GM21526 (cell line): ENCODE data around the gene CATSPER4.

Experiments
- ATAC-seq: cut with Tn5 transposase; IDR thresholded peaks from one replicate; pipeline ENCODE4 v1.9.1; 2021; ENCODE audit warnings: moderate library complexity; ENCODE audit not compliant: unreplicated experiment, low FRiP score

CATSPER4 gene

DNA sequence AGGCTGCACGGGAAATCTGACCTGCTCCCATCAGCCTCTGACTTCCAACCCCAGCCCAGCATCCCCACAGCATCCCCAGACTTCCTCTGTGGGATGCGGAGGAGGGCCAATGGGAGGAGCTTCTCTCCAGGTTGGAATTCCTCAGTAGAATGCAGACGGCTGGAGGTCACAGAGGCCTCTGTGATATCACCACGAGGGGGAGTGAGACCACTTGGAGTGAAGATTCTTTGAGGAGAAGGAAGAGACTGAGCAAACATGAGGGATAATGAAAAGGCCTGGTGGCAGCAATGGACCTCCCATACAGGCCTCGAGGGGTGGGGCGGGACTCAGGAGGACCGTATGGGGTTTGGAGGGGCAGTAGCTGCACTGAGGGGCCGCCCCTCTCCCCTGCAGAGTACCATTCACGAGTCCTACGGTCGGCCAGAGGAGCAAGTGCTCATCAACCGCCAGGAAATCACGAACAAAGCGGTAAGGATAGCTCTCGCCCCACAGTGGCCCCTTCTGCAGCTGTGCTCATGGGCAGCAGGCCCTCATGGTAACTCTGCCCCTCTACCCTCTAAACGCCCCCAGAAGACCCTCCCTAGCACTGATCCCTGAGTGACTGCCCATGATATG lies at the start of gene CATSPER4:
Gene CATSPER4, plus strand, starts transcription at position 230 of the 615 bp plus-strand sequence. Its CDS starts 26 bp downstream, at position 256.
- ATAC-seq = no peak

DNA sequence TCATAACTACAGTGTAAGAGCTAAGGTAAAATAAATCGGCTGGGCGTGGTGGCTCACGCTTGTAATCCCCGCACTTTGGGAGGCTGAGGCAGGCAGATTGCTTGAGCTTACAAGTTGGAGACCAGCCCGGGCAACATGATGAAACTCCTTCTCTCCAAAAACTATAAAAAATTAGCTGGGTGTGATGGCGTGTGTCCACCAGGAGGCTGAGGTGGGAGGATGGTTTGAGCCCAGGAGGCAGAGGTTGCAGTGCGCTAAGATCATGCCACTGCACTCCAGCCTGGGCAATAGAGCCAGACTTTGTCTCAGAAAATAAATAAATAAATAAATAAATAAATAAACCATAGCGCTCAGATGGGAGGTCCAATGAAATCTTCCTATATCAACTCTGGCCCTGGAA lies 48.2 kb upstream of the CATSPER4 start:
- ATAC-seq = no peak

DNA sequence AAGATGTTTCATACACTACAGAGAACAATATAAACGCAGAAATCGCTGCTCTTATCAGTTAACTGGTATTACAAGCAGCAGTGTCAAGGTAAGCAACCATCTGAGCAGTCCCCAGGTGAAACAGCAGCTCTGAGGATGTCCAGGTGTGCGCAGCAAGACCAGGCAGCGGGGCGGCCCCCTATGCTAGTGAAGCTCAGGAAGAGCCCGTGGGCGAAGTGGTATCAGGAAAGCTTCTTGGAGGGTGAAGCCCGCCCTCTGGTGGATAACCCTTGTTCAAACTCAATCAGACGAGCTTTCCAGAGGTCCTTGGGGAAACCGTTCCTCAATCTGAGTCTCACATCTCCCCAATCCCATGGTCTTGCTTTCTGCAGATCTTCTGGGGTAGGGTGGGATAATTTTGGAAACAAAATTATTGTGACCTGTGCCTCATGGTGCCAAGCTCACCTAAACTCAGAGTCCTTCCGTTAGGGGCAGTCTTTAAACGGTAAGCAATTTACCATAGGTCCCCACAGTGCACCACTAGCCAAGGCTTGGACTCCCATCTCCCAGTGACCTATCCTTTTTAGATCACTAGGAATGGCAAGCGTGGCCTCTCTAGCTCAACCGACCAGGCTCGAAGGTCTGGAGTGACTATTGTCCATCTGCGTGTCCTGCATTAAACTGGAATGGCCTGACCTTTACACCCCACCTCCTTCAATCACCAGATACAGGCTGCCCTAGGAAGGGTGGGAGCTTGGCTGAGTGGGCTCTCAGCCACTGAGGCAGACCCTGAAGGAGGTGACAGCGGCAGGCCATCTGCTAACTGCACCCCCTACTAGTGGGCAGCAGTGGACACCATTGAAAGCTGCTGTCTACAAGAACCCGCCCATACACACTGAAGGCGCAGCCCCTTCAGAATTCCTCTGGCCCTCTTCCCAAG lies 45.1 kb upstream of the CATSPER4 start:
- ATAC-seq = no peak

DNA sequence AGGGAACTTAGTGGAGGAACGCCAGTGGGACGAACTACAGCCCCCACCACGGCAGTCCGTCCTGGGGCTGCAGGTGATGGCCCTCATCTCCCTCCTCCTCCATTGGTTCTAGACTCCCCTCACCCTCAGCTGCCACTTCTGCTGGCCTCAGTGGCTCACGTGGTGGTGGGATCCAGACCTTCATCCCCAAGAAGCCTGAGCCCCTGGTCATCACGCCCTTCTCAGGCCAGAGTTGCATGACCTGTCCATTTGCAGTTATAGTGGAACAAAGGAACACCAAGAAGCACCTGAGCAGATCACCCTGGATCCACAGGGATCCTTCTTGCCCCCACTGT lies 44.5 kb upstream of the CATSPER4 start:
- no peak for ATAC-seq

DNA sequence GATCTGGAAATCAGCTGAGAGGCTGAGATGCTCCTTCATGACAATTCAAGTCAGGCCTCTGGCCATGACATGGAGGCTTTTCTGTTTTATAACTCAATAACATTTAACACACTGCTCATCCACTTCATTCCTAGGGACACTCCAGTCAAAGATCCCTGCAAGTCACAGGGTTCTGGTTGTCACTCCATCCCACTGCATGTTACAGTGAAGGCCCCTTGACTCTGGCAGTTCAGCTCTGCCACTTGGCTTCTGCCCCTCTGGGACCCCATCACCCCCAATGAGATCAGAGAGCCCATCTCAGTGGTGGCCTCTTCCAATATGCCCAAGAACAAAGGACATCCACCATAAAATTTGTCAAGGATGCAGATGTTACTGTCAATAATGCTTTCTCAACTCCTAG lies 41.5 kb upstream of the CATSPER4 start:
- no peak for ATAC-seq

DNA sequence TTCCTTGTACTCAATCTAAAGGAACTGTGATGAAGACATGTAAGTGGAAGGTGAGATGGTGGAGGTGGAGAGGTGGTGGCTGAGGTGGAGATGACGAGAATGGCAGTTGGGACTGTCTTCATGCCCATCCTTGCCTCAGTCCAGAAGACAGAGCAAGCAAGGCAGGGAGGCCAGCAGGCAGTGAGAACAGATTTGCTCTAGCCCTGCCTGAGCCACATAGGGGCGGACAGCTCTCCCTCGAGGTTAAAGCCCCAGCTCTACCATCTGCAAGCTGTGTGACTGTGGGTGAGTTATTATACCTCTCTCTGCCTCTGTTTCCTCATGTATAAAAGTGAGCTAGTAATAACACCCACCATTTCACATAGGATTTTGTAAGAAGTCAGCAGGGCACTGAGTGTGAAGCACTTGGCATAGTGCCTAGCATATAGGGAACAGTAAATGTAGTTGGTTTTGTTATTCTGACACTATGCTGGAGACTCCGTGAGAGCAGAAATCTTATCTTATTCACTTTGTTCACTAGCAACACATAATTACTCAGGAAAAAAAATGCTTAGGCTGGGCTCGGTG lies 36.4 kb upstream of the CATSPER4 start:
- no peak for ATAC-seq

DNA sequence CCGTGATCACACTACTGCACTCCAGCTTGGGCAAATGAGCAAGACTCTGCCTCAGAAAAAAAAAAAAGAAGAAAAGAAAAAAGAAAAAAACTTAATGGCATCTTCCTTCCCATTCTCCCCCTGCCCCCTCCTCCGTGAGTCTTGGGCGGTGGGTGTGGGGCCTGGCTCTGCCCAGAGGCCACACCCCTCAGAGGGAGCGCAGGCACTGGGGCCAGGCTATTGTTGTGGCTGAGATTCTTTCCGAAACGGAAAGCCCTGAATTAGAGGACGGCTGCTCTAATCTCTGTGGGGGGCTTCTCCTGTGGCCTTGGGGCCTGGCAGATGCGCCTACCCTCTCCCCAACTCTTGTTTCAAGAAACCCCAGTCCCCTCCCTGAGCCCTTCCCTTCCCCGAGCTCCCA lies 35.7 kb upstream of the CATSPER4 start:
- ATAC-seq = no peak

DNA sequence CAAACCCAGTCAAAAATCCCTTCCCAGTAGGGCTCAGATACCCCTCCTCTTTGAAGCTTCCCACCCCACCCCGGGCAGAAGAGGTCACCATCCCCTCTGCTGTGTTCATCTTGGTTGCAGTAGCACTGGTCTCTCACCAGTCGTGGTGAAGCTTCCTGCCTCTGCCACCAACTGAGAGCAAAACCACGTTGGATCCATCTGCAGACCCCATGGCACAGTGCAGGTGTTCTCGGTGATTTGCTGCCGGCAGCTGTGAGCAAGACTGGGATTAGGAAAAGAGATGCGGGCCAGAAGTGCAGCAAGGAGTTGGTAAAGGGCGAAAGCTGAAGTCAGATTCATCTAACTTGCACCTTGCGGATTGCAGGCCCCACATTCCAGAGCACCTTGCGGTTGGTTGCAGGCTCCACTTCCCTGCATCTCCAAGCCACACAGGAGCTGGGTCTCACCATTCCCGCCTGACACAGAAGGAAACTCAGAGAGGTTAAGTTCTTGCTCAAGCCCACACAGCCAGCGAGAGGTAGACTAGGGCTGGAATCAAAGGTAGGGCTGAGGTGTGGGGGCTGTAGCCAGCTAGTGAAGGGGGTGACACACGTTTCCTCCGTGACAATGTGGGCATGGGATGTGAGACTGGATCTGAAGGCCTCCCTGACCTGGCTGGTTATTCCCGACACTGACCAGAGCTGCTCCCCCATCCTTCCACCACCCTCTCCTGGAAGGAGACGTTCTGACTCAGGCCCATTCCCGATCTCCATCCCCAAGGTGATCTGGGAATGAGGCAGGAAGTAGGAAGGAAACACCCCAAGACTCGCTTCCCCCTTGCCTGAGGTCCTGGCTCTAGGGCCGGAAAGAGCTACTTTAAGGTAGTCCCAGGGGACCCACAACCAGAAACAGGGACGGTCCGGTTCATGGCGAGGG lies 34.8 kb upstream of the CATSPER4 start:
- ATAC-seq = no peak

DNA sequence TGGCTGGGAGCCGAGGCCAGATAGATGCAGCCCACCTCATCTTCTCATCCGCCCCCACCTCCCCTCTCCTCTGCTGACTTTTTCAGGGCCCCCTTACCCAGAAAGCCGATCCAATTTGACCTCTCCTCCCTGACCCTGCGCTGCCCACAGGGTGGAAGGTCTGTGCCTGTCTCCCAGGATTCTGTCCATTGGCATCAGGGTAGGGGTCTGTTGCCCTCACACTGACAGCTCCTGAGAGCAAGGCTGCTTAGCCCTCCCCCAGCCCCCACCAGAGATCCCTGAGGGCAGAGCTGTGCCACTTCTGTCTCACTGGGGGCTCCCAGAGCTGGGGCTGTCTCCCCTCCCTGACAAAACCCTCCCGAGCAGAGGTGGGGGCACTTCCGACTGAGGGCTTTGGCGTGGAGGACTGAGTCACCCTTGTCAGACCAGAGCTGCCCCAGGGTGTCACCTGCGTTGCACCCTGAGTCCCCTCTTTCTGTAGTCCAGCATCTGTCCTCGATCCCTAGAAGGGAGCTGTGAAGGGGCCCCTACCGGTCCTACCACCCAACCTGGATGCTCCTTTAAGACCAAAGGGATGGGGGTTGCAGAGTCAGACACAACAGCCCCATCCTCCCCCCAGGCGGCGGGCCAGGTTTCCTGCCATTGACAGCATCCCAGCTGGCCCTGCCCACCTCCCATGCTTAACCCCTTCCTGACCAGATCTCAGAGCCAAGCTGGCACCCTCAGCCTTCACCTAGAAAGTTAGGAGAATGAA lies 33.9 kb upstream of the CATSPER4 start:
- ATAC-seq = no peak

DNA sequence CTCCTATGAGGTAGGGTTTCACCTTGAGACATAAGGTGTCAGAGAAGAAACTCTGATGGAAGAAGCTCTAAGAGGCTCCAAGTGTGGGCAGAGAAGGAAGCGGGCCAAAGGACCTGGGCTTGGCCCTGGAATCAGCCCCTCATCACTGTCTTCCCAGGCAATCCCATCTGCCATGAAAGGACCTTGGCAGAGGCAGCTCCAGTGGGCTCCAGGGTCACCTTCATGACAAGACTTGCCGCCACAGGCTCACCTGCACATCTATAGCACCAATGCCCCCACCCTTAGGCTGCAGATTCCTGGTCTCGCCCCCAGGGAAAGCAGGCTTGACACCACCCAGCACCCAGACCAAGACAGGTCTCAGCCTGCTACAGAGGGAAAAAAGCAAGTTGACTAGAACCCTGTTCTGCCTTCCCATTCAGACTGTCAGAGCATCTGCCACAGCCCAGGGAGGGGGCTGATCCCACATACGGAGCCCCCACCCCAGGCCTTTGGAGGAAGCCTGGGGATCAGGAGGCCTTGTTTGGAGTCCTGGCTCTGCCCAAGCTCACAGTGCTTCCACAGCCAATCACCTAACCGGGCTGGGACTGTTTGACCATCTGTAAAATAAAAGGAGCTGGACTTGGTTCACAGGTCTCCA lies 32.0 kb upstream of the CATSPER4 start:
- no peak for ATAC-seq

DNA sequence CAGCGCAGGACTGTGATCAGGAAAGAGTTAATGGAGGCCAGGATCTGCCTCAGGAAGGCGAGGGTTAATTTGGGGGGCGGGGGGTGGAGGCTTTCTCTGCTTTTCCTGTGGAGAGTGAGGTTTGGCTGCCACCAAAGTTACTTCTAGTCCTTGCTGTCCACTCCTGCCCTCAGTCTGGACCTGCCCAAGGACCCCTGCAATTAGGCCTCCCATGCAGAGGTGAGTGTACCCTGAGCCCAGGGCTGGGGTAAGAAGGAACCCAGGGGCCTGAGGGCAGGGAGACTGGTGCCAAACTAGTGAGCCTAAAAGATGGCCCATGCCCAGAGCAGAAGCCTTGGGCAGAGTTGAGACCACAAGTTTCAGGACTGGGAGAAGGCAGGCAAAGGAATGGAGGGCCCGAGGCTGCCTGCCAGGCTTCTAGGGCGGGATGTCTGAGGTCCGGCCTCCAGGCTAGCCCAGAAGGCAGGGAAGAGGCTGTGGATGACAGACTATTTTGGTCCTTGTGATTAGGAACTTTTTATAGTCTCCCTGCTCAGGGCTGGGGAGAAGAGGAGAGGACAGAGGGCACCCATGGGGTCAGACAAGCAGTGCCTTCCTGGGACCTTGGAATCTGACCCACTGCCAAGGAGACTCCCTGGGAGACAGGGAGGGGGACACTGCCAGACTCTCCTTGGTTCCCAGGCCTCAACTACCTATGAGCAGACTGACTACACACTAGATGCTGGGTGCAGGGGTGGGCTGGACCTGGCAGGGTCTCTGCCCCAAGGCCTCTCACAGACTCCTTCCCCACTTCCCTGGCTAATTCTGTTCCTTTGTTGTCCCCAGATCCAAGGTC lies 31.3 kb upstream of the CATSPER4 start, which contains the start of gene FAM110D:
Gene FAM110D, plus strand, starts transcription at position 172 of the 835 bp plus-strand sequence. CDS start 2,213 bp downstream, outside the sequence.
- ATAC-seq = no peak

DNA sequence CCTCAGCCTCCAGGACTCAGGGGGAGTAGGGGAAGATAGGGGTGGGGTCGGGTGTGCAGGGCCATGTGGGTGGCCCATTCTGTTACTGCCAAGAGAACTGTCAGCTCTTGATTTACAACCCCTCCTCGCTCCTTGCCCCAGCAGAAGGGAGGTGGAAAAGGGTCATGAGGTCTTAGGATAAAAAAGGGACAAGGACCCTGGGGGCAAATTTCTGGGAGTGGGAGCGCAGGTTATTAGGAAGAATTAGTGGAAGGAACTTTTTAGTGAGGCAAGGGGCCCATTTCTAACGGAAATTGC lies 30.7 kb upstream of the CATSPER4 start:
- ATAC-seq = no peak

DNA sequence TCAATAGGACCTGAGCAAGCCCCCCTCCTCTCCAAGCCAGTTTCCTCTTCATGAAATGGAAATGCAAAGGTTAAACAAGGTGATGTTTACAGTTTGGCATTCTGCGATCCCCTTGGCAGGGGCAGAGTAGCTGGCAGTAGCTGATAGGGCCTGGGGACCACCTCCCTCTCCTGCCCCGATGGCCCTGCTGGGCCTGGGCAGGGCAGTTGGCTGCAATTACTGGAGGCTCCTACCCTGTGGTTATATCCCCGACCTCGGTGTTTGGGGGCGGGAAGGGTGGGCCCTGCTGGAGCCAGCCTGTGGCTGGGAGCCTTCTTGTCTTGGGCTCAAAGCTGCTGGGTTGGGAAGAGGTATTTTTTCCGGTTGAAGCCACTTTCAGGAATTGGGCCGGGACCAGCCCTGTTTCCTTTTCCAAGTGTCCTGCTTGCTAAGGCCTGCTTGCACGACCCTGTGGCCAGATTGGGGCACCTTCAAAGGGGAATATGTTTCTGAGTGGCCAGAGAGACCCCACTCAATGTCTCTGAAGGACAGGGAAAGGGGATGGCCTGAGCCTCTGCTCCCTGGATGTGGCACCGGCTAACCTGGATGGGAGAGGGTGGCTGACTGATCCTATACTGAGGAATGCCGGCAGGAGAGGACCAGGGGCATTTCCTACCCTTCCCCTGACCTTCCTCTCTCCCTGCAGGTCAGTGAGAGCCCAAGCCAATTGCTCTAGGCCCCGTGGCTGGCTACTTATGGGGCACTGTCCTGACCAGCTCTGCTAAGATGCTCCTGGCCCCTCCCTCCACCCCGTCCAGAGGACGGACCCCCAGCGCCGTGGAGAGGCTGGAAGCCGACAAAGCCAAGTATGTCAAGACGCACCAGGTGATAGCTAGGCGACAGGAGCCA lies 29.6 kb upstream of the CATSPER4 start:
- ATAC-seq = no peak

DNA sequence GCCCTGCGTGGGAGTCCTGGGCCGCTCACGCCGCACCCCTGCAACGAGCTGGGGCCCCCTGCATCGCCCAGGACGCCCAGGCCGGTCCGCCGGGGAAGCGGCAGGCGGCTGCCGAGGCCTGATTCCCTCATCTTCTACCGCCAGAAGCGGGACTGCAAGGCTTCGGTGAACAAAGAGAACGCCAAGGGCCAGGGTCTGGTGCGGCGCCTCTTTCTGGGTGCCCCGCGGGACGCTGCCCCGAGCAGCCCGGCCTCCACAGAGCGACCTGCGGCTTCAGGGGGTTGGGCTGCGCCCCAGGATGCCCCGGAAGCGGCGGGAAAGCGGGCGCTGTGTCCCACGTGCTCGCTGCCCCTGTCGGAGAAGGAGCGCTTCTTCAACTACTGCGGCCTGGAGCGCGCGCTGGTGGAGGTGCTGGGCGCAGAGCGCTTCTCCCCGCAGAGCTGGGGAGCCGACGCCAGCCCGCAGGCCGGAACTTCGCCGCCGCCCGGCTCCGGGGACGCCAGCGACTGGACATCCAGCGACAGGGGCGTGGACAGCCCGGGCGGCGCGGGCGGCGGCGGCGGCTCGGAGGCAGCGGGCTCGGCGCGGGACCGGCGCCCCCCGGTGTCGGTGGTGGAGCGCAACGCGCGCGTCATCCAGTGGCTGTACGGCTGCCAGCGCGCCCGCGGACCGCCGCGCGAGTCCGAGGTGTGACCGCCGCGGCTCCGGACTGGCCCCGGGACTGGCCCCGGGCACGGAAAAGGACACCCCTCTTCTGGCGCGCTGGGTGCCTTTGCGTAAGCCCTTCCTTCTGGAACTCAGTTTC lies 28.8 kb upstream of the CATSPER4 start:
- no peak for ATAC-seq

DNA sequence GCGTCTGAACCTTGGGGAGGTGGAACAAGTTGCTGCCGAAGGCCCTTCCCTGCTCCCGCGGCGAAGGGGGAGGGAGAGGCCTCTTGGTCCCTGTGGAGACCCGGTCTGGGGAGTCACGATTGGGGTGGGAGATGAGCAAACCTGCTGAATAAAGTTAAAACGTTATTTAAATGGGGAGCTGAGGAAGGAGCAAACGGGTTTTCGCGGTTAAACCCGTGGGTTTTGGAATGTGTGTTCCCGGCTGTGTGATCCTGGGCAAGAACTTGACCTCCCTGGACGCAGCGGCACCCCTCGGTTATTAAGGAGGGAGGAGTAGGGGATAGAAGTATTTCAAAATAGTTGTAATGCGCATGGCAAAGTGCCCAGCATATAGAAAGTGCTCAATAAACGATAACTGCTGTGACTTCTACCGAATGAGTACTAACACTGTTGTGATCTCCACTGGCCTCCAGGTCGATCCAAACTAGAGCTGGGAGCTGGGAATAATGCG lies 28.1 kb upstream of the CATSPER4 start:
- ATAC-seq = no peak

DNA sequence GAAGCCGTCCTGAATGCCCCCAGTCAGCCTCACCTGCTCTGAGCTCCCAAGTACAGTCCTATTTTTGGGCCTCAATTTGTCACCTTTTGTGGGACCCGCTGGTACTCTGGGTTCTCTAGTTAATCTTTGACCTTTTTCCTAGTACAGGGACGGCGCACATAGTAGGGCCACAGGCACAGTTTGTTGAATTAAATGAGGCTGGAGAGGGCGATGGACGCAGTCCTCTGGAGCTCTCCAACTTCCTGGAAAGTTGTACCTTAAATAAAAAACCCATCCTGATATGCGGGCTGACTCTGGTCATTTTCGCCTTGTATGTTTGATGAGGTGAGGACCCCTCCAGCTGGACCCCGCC lies 26.7 kb upstream of the CATSPER4 start:
- no peak for ATAC-seq
